WTC11 (cell line): Measurements from ENCODE around the gene RANBP17. TPM values are rescaled to one million over a fixed set of nuclear protein-coding genes. Genes with fewer than 3 reads are reported as not detected.

Experiments
- ATAC-seq: fragments of 200-7000 bp; cut with Tn5 transposase; 2 replicates; pipeline ENCODE4 v1.10.0; 2021; ENCODE audit warnings: mild to moderate bottlenecking, moderate library complexity
- CTCF ChIA-PET: fragments of 300-600 bp; sonication (Branson Sonifier 250); formaldehyde crosslinking; loops from one replicate; lab custom pipeline; 2021; ENCODE audit warnings: antibody characterized with exemption; lab: Charles Lee
- POLR2A ChIA-PET: fragments of 350-600 bp; sonication (Branson Sonifier 250); formaldehyde crosslinking; loops from one replicate; lab custom pipeline; 2021; ENCODE audit warnings: antibody characterized with exemption; lab: Charles Lee
- DNase-seq: peaks from one replicate; pipeline ENCODE4 v3.0.0; 2021; ENCODE audit warnings: low spot score
- H3K27ac Mint-ChIP-seq: 2 replicates; pipeline ENCODE4 v1.8.0; 2021; ENCODE audit warnings: mixed read lengths
- H3K27me3 Mint-ChIP-seq: 2 replicates; pipeline ENCODE4 v1.8.0; 2021; ENCODE audit warnings: low read depth, mild to moderate bottlenecking, moderate library complexity, mixed read lengths
- H3K36me3 Mint-ChIP-seq: 2 replicates; pipeline ENCODE4 v1.8.0; 2021; ENCODE audit warnings: mixed read lengths
- H3K4me1 Mint-ChIP-seq: 2 replicates; pipeline ENCODE4 v1.8.0; 2022; ENCODE audit warnings: mixed read lengths
- H3K4me3 Mint-ChIP-seq: 2 replicates; pipeline ENCODE4 v1.8.0; 2021; ENCODE audit warnings: mild to moderate bottlenecking, moderate library complexity, mixed read lengths
- H3K9me3 Mint-ChIP-seq: 2 replicates; pipeline ENCODE4 v1.8.0; 2021; ENCODE audit warnings: mixed read lengths
- FOXK1 ChIP-seq: sonication (generic); formaldehyde crosslinking; IDR thresholded peaks from 2 replicates; pipeline ENCODE4 v1.8.0; 2022; ENCODE audit warnings: mild to moderate bottlenecking, moderate library complexity, missing genetic modification reagents
- FOXP1 ChIP-seq: sonication (generic); formaldehyde crosslinking; IDR thresholded peaks from 2 replicates; pipeline ENCODE4 v1.8.0; 2022; ENCODE audit warnings: missing genetic modification reagents, mild to moderate bottlenecking, moderate library complexity, borderline replicate concordance
- GABPB1 ChIP-seq: sonication (generic); formaldehyde crosslinking; IDR thresholded peaks from 2 replicates; pipeline ENCODE4 v1.8.1; 2023; ENCODE audit warnings: mild to moderate bottlenecking, missing genetic modification reagents
- NR2C2 ChIP-seq: sonication (generic); formaldehyde crosslinking; IDR thresholded peaks from 2 replicates; pipeline ENCODE4 v1.8.0; 2022; ENCODE audit warnings: mild to moderate bottlenecking, missing genetic modification reagents
- PRRX2 ChIP-seq: fragments of 250-450 bp; sonication (Bioruptor Pico); IDR thresholded peaks from 2 replicates; pipeline ENCODE4 v1.8.0; 2021; ENCODE audit warnings: mild to moderate bottlenecking
- RORB ChIP-seq: fragments of 250-450 bp; sonication (Bioruptor Pico); IDR thresholded peaks from 2 replicates; pipeline ENCODE4 v1.9.0; 2021; ENCODE audit warnings: mild to moderate bottlenecking
- TCF7 ChIP-seq: sonication (generic); formaldehyde crosslinking; IDR thresholded peaks from 2 replicates; pipeline ENCODE4 v1.8.0; 2022; ENCODE audit warnings: mild to moderate bottlenecking, low read depth, missing genetic modification reagents, moderate library complexity
- TEAD1 ChIP-seq: sonication (generic); formaldehyde crosslinking; IDR thresholded peaks from 2 replicates; pipeline ENCODE4 v1.8.0; 2022; ENCODE audit warnings: mild to moderate bottlenecking, missing genetic modification reagents
- ZBTB21 ChIP-seq: sonication (generic); formaldehyde crosslinking; IDR thresholded peaks from 2 replicates; pipeline ENCODE4 v1.8.1; 2023; ENCODE audit warnings: mild to moderate bottlenecking, missing genetic modification reagents, borderline replicate concordance
- ZNF138 ChIP-seq: sonication (generic); formaldehyde crosslinking; conservative IDR thresholded peaks from 2 replicates; pipeline ENCODE4 v1.8.1; 2022; ENCODE audit warnings: mild to moderate bottlenecking, moderate library complexity, missing genetic modification reagents
- ZNF232 ChIP-seq: sonication (generic); formaldehyde crosslinking; IDR thresholded peaks from 2 replicates; pipeline ENCODE4 v1.8.0; 2022; ENCODE audit warnings: mild to moderate bottlenecking, missing genetic modification reagents
- total RNA-seq: library from RNA; stranded (reverse); gene quantifications from 3 replicates; pipeline ENCODE4 v1.2.3, GENCODE V29; 2021
- TF ChIP-seq, protein P1 (sequence below): sonication (generic); formaldehyde crosslinking; IDR thresholded peaks from 2 replicates; pipeline ENCODE4 v1.8.1; 2023; ENCODE audit warnings: mild to moderate bottlenecking, missing genetic modification reagents, borderline replicate concordance
- TF ChIP-seq, protein P2 (sequence below): sonication (generic); formaldehyde crosslinking; IDR thresholded peaks from 2 replicates; pipeline ENCODE4 v1.8.0; 2022; ENCODE audit warnings: mild to moderate bottlenecking, missing genetic modification reagents
- TF ChIP-seq, protein P3 (sequence below): sonication (generic); formaldehyde crosslinking; IDR thresholded peaks from 2 replicates; pipeline ENCODE4 v1.8.1; 2022; ENCODE audit warnings: missing genetic modification reagents, borderline replicate concordance
- TF ChIP-seq, protein P4 (sequence below): sonication (generic); formaldehyde crosslinking; conservative IDR thresholded peaks from 2 replicates; pipeline ENCODE4 v1.8.1; 2022; ENCODE audit warnings: mild to moderate bottlenecking, missing genetic modification reagents
- TF ChIP-seq, protein P5 (sequence below): sonication (generic); formaldehyde crosslinking; IDR thresholded peaks from 2 replicates; pipeline ENCODE4 v1.8.1; 2022; ENCODE audit warnings: mild to moderate bottlenecking, moderate library complexity, missing genetic modification reagents
- TF ChIP-seq, protein P6 (sequence below): sonication (generic); formaldehyde crosslinking; IDR thresholded peaks from 2 replicates; pipeline ENCODE4 v1.8.0; 2023; ENCODE audit warnings: mild to moderate bottlenecking, missing genetic modification reagents

The RANBP17 gene
- total RNA-seq, 1 experiment from 2014 or later = 23.1 TPM

DNA sequence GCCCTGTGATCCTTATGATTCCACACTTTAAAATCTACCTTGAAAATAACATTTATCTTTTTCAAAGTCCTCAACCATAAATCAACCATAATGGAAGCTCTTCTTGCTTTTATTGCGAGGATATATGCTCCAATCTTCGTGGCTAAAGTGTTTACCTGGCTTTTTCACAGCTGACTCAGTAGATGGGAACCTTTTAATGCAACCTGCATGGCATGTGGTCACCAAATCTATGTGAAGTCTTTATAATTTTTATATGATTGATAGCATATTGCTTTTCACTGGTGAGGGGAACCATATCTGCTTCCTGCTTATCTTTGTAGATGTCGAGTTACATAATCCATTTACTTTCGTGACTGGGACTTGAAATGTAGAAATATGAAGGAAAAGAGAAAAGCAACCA lies 400.1 kb downstream of the RANBP17 start:
- H3K27me3 Mint-ChIP-seq = no peaks in the 10 kb centered on the region
- H3K27ac Mint-ChIP-seq = no peak overlapping the region
- no peaks in the 10 kb centered on the region for H3K9me3 Mint-ChIP-seq
- no peak for TF ChIP-seq FOXP1 (CRISPR knock-in tag)
- TF ChIP-seq, protein P1, sequence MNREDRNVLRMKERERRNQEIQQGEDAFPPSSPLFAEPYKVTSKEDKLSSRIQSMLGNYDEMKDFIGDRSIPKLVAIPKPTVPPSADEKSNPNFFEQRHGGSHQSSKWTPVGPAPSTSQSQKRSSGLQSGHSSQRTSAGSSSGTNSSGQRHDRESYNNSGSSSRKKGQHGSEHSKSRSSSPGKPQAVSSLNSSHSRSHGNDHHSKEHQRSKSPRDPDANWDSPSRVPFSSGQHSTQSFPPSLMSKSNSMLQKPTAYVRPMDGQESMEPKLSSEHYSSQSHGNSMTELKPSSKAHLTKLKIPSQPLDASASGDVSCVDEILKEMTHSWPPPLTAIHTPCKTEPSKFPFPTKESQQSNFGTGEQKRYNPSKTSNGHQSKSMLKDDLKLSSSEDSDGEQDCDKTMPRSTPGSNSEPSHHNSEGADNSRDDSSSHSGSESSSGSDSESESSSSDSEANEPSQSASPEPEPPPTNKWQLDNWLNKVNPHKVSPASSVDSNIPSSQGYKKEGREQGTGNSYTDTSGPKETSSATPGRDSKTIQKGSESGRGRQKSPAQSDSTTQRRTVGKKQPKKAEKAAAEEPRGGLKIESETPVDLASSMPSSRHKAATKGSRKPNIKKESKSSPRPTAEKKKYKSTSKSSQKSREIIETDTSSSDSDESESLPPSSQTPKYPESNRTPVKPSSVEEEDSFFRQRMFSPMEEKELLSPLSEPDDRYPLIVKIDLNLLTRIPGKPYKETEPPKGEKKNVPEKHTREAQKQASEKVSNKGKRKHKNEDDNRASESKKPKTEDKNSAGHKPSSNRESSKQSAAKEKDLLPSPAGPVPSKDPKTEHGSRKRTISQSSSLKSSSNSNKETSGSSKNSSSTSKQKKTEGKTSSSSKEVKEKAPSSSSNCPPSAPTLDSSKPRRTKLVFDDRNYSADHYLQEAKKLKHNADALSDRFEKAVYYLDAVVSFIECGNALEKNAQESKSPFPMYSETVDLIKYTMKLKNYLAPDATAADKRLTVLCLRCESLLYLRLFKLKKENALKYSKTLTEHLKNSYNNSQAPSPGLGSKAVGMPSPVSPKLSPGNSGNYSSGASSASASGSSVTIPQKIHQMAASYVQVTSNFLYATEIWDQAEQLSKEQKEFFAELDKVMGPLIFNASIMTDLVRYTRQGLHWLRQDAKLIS (CRISPR knock-in tag) = no peak
- TF ChIP-seq, protein P2, sequence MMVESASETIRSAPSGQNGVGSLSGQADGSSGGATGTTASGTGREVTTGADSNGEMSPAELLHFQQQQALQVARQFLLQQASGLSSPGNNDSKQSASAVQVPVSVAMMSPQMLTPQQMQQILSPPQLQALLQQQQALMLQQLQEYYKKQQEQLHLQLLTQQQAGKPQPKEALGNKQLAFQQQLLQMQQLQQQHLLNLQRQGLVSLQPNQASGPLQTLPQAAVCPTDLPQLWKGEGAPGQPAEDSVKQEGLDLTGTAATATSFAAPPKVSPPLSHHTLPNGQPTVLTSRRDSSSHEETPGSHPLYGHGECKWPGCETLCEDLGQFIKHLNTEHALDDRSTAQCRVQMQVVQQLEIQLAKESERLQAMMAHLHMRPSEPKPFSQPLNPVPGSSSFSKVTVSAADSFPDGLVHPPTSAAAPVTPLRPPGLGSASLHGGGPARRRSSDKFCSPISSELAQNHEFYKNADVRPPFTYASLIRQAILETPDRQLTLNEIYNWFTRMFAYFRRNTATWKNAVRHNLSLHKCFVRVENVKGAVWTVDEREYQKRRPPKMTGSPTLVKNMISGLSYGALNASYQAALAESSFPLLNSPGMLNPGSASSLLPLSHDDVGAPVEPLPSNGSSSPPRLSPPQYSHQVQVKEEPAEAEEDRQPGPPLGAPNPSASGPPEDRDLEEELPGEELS (CRISPR knock-in tag) = no peak
- no peak for TF ChIP-seq TEAD1
- no peak for TF ChIP-seq NR2C2 (CRISPR knock-in tag)
- TF ChIP-seq GABPB1 (CRISPR knock-in tag) = no peak
- no peak for TF ChIP-seq RORB
- no peak for TF ChIP-seq FOXK1
- TF ChIP-seq ZBTB21 (CRISPR knock-in tag) = no peak
- TF ChIP-seq, protein P3, sequence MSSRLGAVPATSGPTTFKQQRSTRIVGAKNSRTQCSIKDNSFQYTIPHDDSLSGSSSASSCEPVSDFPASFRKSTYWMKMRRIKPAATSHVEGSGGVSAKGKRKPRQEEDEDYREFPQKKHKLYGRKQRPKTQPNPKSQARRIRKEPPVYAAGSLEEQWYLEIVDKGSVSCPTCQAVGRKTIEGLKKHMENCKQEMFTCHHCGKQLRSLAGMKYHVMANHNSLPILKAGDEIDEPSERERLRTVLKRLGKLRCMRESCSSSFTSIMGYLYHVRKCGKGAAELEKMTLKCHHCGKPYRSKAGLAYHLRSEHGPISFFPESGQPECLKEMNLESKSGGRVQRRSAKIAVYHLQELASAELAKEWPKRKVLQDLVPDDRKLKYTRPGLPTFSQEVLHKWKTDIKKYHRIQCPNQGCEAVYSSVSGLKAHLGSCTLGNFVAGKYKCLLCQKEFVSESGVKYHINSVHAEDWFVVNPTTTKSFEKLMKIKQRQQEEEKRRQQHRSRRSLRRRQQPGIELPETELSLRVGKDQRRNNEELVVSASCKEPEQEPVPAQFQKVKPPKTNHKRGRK (CRISPR knock-in tag) = no peak
- TF ChIP-seq PRRX2 = no peak
- no peak for TF ChIP-seq ZNF232 (CRISPR knock-in tag)
- no peak for TF ChIP-seq ZNF138 (CRISPR knock-in tag)
- TF ChIP-seq, protein P4, sequence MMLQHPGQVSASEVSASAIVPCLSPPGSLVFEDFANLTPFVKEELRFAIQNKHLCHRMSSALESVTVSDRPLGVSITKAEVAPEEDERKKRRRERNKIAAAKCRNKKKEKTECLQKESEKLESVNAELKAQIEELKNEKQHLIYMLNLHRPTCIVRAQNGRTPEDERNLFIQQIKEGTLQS (CRISPR knock-in tag) = no peak
- TF ChIP-seq, protein P5, sequence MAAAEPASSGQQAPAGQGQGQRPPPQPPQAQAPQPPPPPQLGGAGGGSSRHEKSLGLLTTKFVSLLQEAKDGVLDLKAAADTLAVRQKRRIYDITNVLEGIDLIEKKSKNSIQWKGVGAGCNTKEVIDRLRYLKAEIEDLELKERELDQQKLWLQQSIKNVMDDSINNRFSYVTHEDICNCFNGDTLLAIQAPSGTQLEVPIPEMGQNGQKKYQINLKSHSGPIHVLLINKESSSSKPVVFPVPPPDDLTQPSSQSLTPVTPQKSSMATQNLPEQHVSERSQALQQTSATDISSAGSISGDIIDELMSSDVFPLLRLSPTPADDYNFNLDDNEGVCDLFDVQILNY (CRISPR knock-in tag) = no peak
- TF ChIP-seq, protein P6, sequence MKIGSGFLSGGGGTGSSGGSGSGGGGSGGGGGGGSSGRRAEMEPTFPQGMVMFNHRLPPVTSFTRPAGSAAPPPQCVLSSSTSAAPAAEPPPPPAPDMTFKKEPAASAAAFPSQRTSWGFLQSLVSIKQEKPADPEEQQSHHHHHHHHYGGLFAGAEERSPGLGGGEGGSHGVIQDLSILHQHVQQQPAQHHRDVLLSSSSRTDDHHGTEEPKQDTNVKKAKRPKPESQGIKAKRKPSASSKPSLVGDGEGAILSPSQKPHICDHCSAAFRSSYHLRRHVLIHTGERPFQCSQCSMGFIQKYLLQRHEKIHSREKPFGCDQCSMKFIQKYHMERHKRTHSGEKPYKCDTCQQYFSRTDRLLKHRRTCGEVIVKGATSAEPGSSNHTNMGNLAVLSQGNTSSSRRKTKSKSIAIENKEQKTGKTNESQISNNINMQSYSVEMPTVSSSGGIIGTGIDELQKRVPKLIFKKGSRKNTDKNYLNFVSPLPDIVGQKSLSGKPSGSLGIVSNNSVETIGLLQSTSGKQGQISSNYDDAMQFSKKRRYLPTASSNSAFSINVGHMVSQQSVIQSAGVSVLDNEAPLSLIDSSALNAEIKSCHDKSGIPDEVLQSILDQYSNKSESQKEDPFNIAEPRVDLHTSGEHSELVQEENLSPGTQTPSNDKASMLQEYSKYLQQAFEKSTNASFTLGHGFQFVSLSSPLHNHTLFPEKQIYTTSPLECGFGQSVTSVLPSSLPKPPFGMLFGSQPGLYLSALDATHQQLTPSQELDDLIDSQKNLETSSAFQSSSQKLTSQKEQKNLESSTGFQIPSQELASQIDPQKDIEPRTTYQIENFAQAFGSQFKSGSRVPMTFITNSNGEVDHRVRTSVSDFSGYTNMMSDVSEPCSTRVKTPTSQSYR (CRISPR knock-in tag) = no peak
- no peak for TF ChIP-seq TCF7 (CRISPR knock-in tag)
- ATAC-seq (no peak), DNase-seq (no peak)
- CTCF ChIA-PET = interaction anchor here (1.5 to 2.1 kb wide), 2 partner anchors 11 to 80 kb away, joined by 4 to 10 read pairs; no protein-coding TSS in a partner anchor
- no peak overlapping the region for H3K4me3 Mint-ChIP-seq
- no peaks in the 10 kb centered on the region for H3K36me3 Mint-ChIP-seq
- POLR2A ChIA-PET = no interaction called here
- no peaks in the 10 kb centered on the region for H3K4me1 Mint-ChIP-seq
